CD4-positive, alpha-beta T cell treated with Interleukin-4 for 4 hours (primary cell): ENCODE measurements around the gene SLC26A9.
A peak's percentile ranks its signal among the peaks of the same experiment; 100 is the strongest.
"Not testable (repeated sequence)": the region's sequence is repeated elsewhere in the genome, so short reads cannot be mapped to it uniquely, and the experiment has no call there.

Source experiments
- DNase-seq: peaks from one replicate; pipeline ENCODE4 v3.0.0-alpha.2; 2020

Gene SLC26A9

GRCh38 chr1:205925736-205926135 is 17.5 kb downstream of the SLC26A9 start:
- no peak for DNase-seq

GRCh38 chr1:205924460-205924790 is 18.8 kb downstream of the SLC26A9 start:
- DNase-seq: no peak

GRCh38 chr1:205923651-205924459 is 19.4 kb downstream of the SLC26A9 start:
- no peak for DNase-seq

GRCh38 chr1:205922806-205923205 is 20.4 kb downstream of the SLC26A9 start:
- no peak for DNase-seq

GRCh38 chr1:205922314-205922713 is 20.9 kb downstream of the SLC26A9 start:
- no peak for DNase-seq

GRCh38 chr1:205921570-205921909 is 21.7 kb downstream of the SLC26A9 start:
- no peak for DNase-seq

GRCh38 chr1:205920861-205921569 is 22.2 kb downstream of the SLC26A9 start:
- no peak for DNase-seq

GRCh38 chr1:205920159-205920558 is 23.1 kb downstream of the SLC26A9 start:
- DNase-seq: no peak

- peak; percentile 63 for DNase-seq
These were observed 24.1 kb downstream of the SLC26A9 start for GRCh38 chr1:205918955-205919746.

GRCh38 chr1:205917466-205918238 is 25.6 kb downstream of the SLC26A9 start:
- no peak for DNase-seq

GRCh38 chr1:205916541-205916940 is 26.7 kb downstream of the SLC26A9 start:
- DNase-seq: no peak

- DNase-seq: no peak
These were observed 27.8 kb downstream of the SLC26A9 start for GRCh38 chr1:205915354-205915990.

- no peak for DNase-seq
These were observed 28.5 kb downstream of the SLC26A9 start for GRCh38 chr1:205914730-205915129.

GRCh38 chr1:205914155-205914507 is 29.1 kb downstream of the SLC26A9 start:
- no peak for DNase-seq

GRCh38 chr1:205913451-205914154 is 29.7 kb downstream of the SLC26A9 start:
- no peak for DNase-seq

- no peak for DNase-seq
These were observed 35.5 kb downstream of the SLC26A9 start for GRCh38 chr1:205907794-205908193.

- not testable (repeated sequence) for DNase-seq
These were observed 38.2 kb downstream of the SLC26A9 start for GRCh38 chr1:205905095-205905494.

- no peak for DNase-seq
These were observed 46.9 kb downstream of the SLC26A9 start for GRCh38 chr1:205896351-205896750.

- DNase-seq: not testable (repeated sequence)
These were observed 49.1 kb downstream of the SLC26A9 start for GRCh38 chr1:205894119-205894518.

- DNase-seq: not testable (repeated sequence)
These were observed 51.1 kb downstream of the SLC26A9 start for GRCh38 chr1:205892175-205892574.

- DNase-seq: not testable (repeated sequence)
These were observed 51.8 kb downstream of the SLC26A9 start for GRCh38 chr1:205891481-205891880.

- not testable (repeated sequence) for DNase-seq
These were observed 52.6 kb downstream of the SLC26A9 start for GRCh38 chr1:205890631-205891030.
